NCI-H1436 treated with DMSO at 0.1 percent for 48 hours (cell line): ENCODE measurements around the gene TMC1.

Source experiments
- DNase-seq: peaks from one replicate; lab custom pipeline; 2025; lab: John Stamatoyannopoulos, UW

Gene TMC1

DNA sequence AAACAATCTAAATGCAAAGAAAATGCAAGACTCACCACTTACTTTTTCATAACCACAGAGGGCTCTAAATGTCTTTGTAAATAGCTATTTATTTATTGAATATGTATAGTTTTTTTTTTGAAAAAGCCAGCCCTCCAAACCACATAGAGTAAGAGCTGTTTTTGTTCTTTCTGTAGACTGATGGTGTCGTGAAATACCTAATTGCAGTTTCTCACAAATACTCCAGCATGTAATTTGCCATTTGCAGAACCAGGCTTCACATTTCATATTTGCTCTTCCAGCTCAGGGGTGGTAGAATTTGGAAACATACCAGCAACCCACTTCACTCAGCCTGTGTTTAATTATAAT, 159.8 kb downstream of the TMC1 start:
- peak; percentile 100 for DNase-seq

DNA sequence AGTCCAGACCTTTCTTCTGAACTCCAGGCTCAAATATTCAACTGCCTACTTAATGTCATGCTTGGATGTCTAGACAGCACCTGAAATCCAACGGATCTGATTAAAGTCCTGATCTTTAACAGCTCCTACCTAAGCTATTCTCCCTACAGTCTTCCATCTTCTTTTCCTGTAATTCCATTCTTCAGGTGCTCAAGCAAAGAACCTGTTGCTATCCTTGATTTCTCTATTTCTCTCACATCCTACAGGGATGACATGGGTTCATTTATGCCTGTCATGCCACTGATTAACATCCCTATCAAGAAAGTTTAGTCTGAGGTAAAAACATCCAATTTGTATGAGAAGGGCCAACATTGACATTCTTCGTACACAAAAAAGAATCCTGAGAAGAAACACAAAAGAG, 163.2 kb downstream of the TMC1 start:
- no peak for DNase-seq

DNA sequence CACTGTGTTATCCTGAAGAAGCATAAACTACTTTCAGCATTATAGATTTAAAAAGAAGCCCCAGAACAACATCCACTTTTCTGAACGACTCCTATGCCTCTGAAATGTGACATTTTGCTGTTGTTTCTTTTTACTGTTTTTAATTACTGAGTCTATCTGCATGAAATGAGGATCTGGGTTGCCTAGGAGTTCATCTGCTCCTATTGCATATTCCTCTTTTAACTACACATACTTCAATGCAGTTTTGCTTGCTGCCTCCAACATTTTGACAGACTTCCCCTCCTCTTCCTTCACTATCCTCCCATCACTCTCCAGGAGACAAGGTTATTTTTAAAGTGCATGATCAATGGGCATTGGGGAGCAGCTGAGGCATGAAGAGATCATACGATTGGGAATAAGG, 164.5 kb downstream of the TMC1 start:
- no peak for DNase-seq

DNA sequence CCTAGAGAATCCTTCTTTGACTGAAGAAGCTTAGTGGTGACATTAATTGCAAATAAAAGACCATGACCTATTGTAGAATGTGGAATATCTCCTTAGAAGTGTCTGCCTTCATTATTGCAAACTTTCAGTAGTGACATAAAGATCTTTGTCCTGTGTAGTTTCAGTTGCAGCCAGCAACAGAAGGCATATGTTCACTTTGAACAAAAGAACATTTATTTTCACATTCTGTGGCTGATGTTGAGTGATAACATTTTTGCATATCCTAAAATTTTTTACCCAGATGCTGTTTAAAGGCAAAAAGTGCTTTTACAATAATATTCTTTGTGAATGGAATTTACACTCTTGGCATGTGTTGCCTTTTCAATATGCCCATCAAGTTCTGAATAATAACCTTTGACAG, 165.9 kb downstream of the TMC1 start:
- DNase-seq, result no peak

DNA sequence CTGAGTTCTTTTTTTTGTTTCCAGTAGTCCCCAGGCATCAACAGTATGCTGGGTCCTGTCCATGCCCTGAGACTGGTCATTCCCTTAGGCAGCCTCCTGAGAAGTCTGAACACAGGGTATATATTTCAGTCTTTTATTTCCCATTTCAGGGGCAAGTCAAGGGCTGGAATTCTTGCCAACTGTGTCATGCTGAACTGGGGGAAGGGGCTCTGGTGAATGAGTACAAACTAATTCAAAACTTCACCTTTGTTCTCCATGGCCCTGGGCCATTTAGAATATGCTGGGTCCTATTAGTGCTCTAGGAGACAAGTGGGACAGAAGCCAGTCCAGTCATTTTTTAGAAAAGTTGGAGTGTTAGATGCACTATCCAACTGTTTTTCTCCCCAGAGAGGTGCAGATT, 170.3 kb downstream of the TMC1 start:
- DNase-seq, result no peak

DNA sequence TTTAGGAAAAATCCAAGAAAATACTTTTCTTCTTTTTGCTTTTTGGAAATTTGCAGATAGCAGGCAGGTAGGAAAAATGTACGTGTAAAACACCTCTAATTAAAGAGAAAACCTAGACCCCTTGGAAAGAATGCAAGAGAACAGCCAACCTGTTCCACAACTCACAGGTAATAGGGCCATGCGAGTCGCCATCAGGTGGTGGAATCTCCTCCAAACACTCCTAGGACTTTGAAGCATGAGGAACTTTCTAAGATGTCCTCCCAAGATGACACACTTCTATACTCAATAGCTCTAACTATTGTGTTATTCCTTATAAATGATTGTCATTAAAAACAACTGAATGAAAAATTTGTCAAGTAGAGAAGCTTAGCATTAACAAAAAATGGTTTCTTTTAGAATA, 174.0 kb downstream of the TMC1 start:
- no peak for DNase-seq

DNA sequence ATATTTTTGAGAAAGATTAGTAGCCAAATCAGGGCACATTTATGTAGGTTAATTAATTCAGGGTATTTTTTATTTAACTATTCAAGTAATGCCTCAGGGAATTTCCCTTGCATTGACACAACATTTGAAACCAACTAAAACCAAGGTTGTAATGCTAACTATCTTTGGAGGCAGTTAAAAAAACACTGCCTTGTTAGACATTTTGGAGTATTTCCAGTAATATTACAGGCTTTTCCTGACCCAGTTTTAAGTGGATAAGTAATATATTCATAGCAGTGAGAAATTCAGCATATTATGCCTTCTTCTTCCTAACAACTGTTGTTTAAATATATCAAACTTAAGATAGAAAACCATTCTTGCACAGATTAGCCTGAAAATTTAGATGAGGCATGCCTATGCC, 175.1 kb downstream of the TMC1 start:
- DNase-seq, result no peak

DNA sequence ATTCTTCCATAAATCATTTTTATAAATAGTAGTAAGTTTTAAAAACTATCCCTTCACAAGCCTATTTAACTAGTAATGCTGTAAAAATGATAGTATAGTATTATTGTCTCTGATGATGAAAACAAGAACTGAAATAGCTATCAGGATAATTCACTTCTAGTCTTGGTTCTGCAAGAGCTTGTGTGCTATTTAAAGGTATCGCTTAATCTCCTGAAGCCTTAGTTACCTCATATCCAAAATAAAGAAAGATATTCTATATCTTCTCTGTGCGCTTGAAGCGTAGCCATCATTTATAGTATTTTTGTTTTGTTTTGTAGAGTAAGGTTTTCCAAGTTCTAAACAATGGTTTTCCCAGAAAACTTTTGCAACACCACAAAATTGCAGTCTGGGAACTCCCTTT, 180.1 kb downstream of the TMC1 start:
- DNase-seq, result no peak

DNA sequence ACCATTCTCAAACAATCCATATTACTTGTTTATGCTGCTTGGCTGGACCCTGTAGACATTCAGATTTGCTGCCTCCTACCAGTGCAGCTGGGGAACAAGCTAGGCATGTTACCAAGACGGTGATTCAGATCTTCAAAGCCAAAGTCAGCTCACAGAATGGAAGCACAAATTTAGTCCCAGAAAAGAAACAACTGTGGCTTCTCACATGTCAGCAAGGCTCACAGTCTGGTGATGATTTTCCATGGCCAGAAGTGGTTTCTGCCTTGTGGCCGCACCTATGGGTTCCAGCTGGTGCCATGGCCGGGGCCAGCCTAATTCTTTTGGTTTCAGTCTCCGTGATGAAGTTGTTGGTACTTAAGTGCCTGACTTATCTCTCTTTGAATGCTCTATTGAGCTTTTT, 182.2 kb downstream of the TMC1 start:
- DNase-seq, result no peak

DNA sequence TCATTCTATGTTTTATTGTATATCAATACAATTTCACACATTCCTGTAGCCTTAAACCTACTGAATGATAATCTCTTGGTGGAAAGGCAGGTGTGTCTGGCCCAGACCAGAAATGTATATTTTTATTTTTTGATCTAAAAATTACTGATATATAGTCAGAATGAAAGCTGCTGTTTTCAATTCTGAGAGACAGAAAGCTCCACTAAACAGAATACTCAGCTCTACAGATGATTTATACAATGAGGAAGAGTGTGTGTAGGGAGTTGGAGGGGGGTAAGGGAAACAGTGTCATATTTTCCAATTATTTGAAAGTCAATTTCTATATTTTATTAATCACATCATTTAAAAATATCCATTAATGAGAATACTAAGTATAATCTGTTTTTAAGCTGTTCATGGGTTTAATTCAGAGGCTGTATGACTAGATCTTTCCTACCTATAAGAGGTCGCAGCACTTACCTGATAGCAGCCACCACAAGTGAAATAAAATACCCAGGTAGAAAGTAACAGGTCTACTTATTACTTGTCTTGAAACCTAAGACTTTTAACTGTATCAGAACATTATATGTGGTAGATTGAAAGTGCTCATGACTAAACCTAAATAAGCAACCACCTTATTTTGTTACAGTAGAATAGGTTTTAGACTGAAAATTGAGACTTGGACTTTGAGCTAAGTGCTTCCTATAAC, 183.4 kb downstream of the TMC1 start:
- DNase-seq, result no peak

DNA sequence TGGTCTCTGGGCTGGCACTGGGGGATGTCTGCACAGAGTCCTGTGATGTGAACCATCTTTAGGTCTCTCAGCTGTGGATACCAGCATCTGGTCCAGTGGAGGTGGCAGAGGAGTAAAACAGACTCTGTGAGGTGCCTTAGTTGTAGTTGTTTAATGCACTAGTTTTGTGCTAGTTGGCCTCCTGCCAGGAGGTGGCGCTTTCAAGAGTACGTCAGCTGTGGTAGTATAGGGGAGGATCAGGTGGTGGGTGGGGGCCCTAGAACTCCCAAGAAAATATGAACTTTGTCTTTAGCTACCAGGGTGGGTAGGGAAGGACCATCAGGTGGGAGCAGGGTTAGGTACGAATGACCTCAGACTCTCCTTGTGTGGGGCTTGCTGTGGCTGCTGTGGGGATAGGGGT, 197.1 kb downstream of the TMC1 start:
- DNase-seq, result no peak

DNA sequence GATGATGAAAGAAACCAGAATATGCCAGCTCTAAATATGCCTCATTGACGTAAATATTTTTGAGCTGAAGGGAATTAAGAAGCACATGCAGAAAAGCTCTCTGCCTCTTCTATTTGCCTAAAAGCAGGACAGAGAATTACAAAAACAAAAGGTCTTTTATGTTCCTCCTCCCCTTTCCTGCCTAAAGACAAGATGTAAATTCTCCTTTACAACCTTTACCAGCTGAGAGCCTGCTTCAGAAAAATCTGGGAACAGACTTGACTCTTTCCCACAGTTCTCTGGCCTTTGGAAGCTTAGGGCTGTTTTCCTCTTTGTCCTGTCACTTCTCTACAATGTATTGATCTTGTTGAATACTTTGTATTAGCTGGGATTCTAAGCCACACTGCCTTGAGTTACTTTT, 199.7 kb downstream of the TMC1 start:
- DNase-seq, result no peak

DNA sequence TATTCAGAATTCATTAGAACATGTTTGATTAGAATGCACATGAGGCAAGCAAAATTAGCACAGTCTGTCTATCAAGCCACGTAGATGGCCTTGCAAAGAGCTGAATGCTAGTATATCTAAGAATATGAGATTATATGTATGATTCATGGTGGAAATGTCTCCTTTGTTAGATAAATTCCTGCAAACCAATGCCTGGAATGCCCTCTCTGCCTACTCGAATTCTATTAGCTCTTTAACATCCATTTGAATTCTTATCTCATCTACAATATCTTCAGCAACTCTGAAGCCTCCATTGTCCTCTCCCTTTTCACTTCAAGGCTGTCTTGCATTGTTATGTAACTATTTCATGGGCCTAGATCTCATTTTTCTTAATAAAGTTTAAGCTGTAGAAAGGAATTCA, 205.5 kb downstream of the TMC1 start:
- no peak for DNase-seq

DNA sequence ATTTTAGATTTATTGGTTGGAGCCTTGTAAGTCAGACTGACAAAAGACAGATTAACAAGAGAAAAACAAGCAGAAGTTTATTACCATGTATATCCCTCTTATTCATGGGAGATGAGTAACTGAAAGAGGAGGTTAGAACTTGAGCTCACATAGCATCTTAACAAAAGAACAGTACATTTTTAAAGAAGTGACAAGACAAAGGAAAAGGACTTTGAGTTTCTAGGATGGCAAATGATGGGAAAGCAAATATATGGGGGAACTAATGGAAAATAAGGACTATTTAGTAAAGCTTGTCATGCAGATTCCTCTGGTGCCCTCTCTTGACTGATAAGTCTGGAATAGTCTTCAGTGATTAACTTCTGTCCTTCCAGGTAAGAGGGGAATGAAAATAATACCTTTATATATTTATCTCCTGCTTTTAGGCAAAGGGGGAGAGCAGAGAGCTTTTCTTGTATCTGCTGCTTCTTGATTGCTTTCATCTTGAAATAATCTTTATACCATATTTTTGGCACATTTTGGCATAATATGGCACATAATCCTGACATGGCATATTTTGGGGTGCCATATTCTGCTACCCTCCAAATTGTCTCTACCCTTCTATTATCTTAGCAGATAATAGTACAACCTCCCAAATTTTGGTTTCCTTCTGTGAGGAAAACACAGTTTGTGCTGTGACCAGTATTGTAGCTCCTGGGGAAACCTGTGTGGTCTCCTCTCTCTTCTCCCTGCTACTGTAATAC, 206.8 kb downstream of the TMC1 start:
- DNase-seq, result no peak

DNA sequence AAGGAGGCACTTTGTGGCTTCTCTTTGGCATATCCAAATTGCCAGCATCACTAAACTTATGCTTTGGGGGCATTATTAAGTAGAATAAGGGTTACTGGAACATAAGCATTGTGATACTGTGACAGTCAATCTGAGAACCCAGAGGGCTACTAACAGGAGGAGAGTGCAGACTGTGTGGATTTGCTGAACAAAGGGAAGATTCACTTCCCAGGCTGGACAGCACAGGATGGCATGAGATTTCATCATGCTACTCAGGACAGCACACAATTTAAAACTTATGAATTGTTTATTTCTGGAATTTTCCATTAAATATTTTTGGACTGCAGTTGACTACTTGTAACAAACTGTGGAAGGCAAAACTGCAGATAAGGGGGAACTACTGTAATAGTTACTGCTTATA, 212.5 kb downstream of the TMC1 start:
- no peak for DNase-seq

DNA sequence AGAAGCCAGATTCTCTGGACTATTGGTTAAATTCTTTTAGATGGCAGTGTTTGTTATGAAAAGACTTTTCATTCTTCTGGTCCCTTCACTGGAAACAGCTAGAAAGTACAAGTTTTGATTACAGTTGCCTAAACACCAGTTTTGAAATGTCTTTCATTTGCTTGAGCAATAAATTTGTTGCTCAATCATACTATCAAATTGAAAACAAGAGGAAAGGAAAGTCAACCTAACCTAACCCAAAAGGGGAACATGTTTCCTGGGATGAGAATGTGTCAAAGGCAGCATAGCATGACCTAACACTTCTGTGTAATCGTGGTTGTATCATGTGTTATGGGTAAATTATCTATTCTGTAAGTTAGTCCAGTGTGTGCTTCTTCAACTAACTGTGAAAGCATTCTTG, 213.2 kb downstream of the TMC1 start:
- no peak for DNase-seq

DNA sequence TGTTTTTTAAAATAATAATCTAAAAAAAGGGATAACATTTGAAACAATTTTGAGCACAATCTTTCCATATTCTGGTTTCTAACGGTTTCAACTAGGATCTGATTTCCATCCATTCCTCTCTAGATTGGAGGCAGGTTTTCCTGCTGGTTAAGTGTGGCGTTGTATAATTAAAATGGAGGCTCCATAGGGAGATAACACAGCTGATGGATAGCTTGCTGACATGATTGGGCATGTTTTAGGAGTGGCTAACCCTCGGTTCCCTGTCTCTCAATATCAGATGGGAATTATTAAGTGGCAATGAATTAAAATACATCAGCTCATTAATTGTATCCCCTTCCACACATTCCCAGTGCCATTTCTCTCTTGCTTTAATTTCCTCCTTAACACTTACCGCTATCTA, 222.4 kb downstream of the TMC1 start:
- no peak for DNase-seq

DNA sequence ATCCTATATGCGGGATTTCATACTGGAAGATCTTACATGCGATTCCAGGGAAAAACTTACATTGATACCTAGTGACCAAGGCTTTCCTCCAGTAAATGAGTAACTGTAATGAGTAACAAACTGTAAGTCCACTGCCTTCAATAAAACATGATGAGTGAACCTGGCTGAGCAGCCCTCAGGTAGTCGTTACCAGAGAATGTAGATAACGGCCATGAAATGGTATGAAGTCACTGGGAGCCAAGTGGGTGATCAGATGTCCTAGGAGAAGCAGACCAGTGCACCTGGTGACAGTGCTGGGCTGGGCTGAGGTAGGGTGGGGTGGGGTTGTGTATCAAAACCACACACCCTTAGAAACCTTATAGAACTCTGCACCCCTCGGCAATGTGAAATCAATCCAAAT, 227.9 kb downstream of the TMC1 start:
- DNase-seq, result no peak

DNA sequence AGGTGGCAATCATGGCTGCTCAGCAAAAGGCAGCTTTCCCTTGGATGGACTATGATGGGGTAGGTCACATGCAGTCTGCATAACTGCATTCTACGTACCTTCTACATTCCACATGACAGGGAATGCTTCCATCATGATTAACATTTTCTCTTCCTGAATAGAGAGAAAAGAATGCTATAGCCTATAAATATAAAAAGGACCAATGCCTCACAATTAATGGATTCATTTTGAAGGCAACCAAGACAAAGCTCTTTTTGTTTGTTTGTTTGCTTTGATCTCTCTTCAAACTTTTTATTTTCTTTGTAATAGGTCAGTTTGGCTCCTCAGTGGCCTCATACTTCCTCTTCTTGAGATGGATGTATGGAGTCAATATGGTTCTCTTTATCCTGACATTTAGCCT, 230.1 kb downstream of the TMC1 start:
- no peak for DNase-seq

DNA sequence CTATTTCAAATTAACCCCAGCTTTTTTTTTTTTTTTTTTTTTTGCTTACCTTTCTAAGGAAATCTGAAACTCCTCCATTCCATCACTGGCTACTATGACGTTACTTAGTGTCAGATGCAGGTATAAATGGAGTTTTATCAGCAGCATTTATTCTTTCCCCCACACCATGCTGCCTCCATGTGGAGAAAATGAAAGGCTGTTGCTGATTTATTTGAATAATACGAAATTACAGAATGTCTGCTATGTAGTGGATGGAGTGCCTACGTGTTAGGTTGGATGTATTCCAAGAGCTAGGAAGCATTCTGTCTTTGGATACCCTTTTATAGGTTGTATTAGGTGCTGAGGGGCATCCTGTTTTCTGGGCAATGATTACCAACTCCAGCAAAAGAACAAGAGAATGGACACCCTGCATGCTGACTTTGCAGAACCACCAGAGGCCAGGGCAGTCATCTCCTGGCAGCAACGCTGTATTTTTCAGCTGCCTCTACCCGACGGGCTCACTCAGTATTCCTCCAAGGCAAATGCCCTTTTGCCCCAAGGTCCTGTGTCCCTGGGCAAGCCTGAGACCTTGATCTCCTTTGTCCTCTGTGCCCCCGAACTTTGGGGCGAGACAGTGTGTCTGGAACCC, 232.0 kb downstream of the TMC1 start:
- no peak for DNase-seq

DNA sequence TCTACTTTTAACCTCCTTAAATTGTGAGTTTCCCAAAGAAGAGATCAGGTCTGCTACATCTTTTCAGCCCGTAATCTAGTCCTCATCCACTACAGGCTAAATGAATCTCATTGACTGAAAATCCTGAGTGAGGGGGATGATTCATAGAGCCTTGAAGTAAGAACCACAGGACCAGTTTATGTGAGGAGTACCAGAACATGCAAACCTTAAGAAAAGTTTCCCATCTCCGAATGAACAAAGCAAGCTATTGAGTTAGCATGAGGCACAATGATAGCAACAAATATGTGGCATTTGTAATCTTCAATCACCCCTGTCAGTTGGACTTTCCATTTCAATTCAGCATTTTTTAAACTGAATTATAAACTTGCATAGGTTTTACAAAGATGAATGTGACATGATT, 234.4 kb downstream of the TMC1 start:
- no peak for DNase-seq

DNA sequence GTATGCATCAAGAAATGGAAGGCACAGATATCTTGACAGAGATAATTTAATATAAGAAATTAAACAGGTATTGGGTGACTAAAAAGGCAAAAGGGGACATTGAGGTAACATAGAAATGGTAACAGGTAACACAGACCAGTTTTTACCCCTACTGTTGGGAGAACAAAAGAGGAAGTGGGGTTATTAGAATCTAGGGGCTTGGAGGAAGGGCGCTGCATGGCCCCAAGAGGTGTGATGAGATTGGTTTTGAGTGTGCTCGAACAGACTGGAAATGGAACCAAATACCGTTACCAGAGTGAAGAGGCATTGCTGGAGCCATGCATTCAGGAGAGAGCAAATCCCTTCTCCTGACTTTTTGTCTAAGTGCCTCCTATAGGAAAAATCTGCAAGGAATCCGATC, 237.5 kb downstream of the TMC1 start:
- no peak for DNase-seq

DNA sequence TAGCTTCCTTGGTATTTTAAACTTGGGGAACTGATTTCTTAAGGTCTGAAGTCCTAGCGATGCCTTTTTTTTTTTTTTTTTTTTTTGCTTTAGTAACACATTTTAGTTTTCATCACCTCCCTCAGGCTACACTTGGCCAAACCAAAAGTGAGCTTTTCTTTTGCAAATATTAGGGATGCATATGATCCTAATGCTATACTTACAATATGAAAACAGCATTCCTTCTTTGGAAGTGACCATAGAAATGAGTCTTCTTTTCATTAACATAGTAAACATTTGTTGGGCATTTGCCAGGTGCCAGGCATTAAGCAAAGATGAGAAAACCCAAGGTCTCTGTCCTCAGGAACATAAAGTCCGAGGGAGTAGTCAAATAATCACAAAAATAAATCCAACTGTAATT, 241.6 kb downstream of the TMC1 start:
- no peak for DNase-seq

DNA sequence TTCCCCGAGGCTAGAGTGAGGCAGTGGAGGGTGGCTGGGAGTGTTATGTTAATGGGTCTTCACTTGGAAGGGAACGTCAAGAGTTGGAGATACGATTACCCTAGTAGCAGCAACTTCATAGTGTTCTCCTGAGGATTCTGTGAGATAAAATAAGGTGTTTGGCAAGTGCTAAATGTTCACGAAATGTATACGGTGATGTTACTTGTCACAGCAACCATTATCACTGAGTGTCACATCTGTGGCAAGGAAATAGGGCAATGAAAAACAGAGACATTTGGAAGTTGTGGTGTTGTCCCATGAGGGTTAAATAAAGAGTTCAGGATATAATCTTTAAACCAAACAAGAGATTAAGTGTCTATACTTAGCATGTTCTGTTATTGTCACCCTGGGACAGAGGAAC, 248.1 kb downstream of the TMC1 start:
- no peak for DNase-seq
